Osteoblast (primary cell): ENCODE data around the gene ANO7. TPM values are rescaled to one million over a fixed set of nuclear protein-coding genes. Genes with fewer than 3 reads are reported as not detected.
A peak's percentile ranks its signal among the peaks of the same experiment; 100 is the strongest.

ENCODE experiments used
- DNase-seq: peaks from one replicate; pipeline ENCODE4 v3.0.0; 2011; ENCODE audit warnings: low spot score, mixed read lengths; ENCODE audit not compliant: insufficient read length; ENCODE audit errors: missing footprints
- H2AFZ ChIP-seq: 2 replicates; pipeline ENCODE4 v1.6.0; 2011; ENCODE audit warnings: mild to moderate bottlenecking, low read length
- H3K27ac ChIP-seq: 2 replicates; pipeline ENCODE4 v1.5.1; 2011; ENCODE audit warnings: mild to moderate bottlenecking, low read depth, low read length, moderate library complexity
- H3K27me3 ChIP-seq: 2 replicates; pipeline ENCODE4 v1.6.0; 2012; ENCODE audit warnings: mild to moderate bottlenecking, control low read depth, inconsistent platforms, low read length, moderate library complexity; ENCODE audit not compliant: insufficient read depth
- H3K36me3 ChIP-seq: 2 replicates; pipeline ENCODE4 v1.5.1; 2011; ENCODE audit warnings: mild to moderate bottlenecking, low read length, control low read depth, moderate library complexity; ENCODE audit not compliant: insufficient read depth
- H3K4me1 ChIP-seq: 2 replicates; pipeline ENCODE4 v1.5.1; 2011; ENCODE audit warnings: mild to moderate bottlenecking, low read length, control low read depth, moderate library complexity; ENCODE audit not compliant: insufficient read depth
- H3K4me2 ChIP-seq: 2 replicates; pipeline ENCODE4 v1.6.0; 2011; ENCODE audit warnings: mild to moderate bottlenecking, low read length; ENCODE audit not compliant: insufficient read depth
- H3K4me3 ChIP-seq: fragments of 200-600 bp; sonication (generic); 3 replicates; pipeline ENCODE4 v1.5.1; 2012; ENCODE audit warnings: mild to moderate bottlenecking, low read length, inconsistent platforms; ENCODE audit not compliant: insufficient read depth
- H3K79me2 ChIP-seq: 2 replicates; pipeline ENCODE4 v1.6.0; 2012; ENCODE audit warnings: mild to moderate bottlenecking, low read length, control low read depth, inconsistent platforms; ENCODE audit not compliant: insufficient read depth
- H3K9me3 ChIP-seq: 2 replicates; pipeline ENCODE4 v1.5.1; 2011; ENCODE audit warnings: low read depth, low read length, control low read depth
- H4K20me1 ChIP-seq: 2 replicates; pipeline ENCODE4 v1.6.0; 2012; ENCODE audit warnings: mild to moderate bottlenecking, low read length, control low read depth; ENCODE audit not compliant: insufficient read depth
- CTCF ChIP-seq: IDR thresholded peaks from 2 replicates; pipeline ENCODE4 v1.5.1; 2011; ENCODE audit warnings: mild to moderate bottlenecking, low read depth, low read length, moderate library complexity; ENCODE audit errors: extremely low read depth
- total RNA-seq: library from RNA; depleted of rRNA; stranded (reverse); fragments of >200 nt; gene quantifications from 2 replicates; pipeline ENCODE4 v1.2.3, GENCODE V29; 2012

ANO7 gene
- total RNA-seq, 1 donor: 1.8 TPM

GRCh38 chr2:241261628-241262027 is 73.2 kb downstream of the ANO7 start:
- no peaks in the 10 kb centered on the region for H3K4me1 ChIP-seq
- H3K9me3 ChIP-seq: no peaks in the 10 kb centered on the region
- H3K36me3 ChIP-seq: peaks cover 96% of the 10 kb centered on the region
- H3K79me2 ChIP-seq: peaks cover 93% of the 10 kb centered on the region
- H4K20me1 ChIP-seq: peaks cover 81% of the 10 kb centered on the region
- H3K4me2 ChIP-seq: no peak overlapping the region
- H3K27me3 ChIP-seq: no peaks in the 10 kb centered on the region
- H3K27ac ChIP-seq: peak overlapping the region; percentile 13
- DNase-seq: peak; percentile 49
- TF ChIP-seq CTCF: no peak
- no peak overlapping the region for H2AFZ ChIP-seq
- H3K4me3 ChIP-seq: no peak overlapping the region

- peaks cover 97% of the 10 kb centered on the region for H3K36me3 ChIP-seq
- no peak overlapping the region for H2AFZ ChIP-seq
- H3K4me2 ChIP-seq: no peak overlapping the region
- H3K4me3 ChIP-seq: no peak overlapping the region
- TF ChIP-seq CTCF: no peak
- peak; percentile 26 for DNase-seq
- H3K9me3 ChIP-seq: no peaks in the 10 kb centered on the region
- peaks cover 94% of the 10 kb centered on the region for H3K79me2 ChIP-seq
- peaks cover 87% of the 10 kb centered on the region for H4K20me1 ChIP-seq
- H3K4me1 ChIP-seq: peaks cover 5% of the 10 kb centered on the region
- H3K27ac ChIP-seq: no peak overlapping the region
- no peaks in the 10 kb centered on the region for H3K27me3 ChIP-seq
Measured at GRCh38 chr2:241263061-241263460, 74.6 kb downstream of the ANO7 start.

DNA sequence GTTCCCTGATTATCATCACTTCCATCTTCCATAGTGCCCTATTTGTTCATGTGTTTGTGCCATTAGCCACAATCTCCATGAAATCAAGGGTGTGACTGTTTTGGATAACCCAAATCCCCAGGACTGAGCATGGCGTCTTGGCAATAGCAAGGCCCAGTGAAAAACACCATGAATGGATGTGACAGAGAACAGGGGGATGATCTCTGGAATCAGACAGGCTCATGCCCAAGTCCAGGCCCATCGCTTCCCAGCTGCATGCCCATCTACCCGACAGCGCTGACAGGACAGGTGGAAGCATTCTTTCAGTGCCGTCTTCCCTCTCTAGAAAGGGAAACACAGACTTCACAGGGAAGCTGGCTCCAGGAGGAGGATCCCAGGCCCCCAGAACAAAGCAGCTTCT is 77.0 kb downstream of the ANO7 start:
- Histone ChIP-seq H3K79me2 (peaks cover 96% of the 10 kb centered on the region), H3K27me3 (no peaks in the 10 kb centered on the region), H3K4me2 (no peak overlapping the region), H3K4me1 (peaks cover 27% of the 10 kb centered on the region), H3K27ac (no peak overlapping the region), H3K36me3 (peaks cover 82% of the 10 kb centered on the region), H3K9me3 (no peaks in the 10 kb centered on the region), H2AFZ (no peak overlapping the region), H3K4me3 (no peak overlapping the region), H4K20me1 (peaks cover 93% of the 10 kb centered on the region)
- TF ChIP-seq CTCF: no peak
- peak; percentile 38 for DNase-seq

GRCh38 chr2:241267249-241268067 is 79.0 kb downstream of the ANO7 start:
- H3K4me2 ChIP-seq: no peak overlapping the region
- H2AFZ ChIP-seq: no peak overlapping the region
- DNase-seq: no peak
- TF ChIP-seq CTCF: no peak
- peaks cover 63% of the 10 kb centered on the region for H3K36me3 ChIP-seq
- H3K4me1 ChIP-seq: peaks cover 36% of the 10 kb centered on the region
- H3K4me3 ChIP-seq: no peak overlapping the region
- H3K79me2 ChIP-seq: peaks cover 96% of the 10 kb centered on the region
- no peaks in the 10 kb centered on the region for H3K9me3 ChIP-seq
- no peak overlapping the region for H3K27ac ChIP-seq
- H3K27me3 ChIP-seq: no peaks in the 10 kb centered on the region
- H4K20me1 ChIP-seq: peaks cover 87% of the 10 kb centered on the region
